Gastroesophageal sphincter (tissue), 3 donors: ENCODE data around the gene PDIK1L.

Source experiments
- EP300 ChIP-seq: sonication (generic); formaldehyde crosslinking; IDR thresholded peaks from one replicate; pipeline ENCODE4 v1.6.1; 2017; ENCODE audit warnings: antibody characterized with exemption, mild to moderate bottlenecking
- POLR2A ChIP-seq, 2 donors: fragments of 450-650 bp; IDR thresholded peaks; one replicate each; pipeline ENCODE4 v1.6.1; 2017; ENCODE audit warnings: antibody characterized with exemption in 2 of 2, mild to moderate bottlenecking in 2 of 2, moderate library complexity in 1 of 2
- POLR2AphosphoS5 ChIP-seq: sonication (generic); formaldehyde crosslinking; IDR thresholded peaks from one replicate; pipeline ENCODE4 v1.6.1; 2017; ENCODE audit warnings: antibody characterized with exemption
- TF ChIP-seq, protein P1 (sequence below), 4 experiments: fragments of 200-600 bp in 2 of 4; fragments of 450-650 bp in 2 of 4; sonication (generic) in 1 of 4; IDR thresholded peaks; one replicate each; pipeline ENCODE4 v1.5.1; 2017 to 2019; ENCODE audit warnings: antibody characterized with exemption in 4 of 4, mild to moderate bottlenecking in 2 of 4, moderate library complexity in 2 of 4

DNA sequence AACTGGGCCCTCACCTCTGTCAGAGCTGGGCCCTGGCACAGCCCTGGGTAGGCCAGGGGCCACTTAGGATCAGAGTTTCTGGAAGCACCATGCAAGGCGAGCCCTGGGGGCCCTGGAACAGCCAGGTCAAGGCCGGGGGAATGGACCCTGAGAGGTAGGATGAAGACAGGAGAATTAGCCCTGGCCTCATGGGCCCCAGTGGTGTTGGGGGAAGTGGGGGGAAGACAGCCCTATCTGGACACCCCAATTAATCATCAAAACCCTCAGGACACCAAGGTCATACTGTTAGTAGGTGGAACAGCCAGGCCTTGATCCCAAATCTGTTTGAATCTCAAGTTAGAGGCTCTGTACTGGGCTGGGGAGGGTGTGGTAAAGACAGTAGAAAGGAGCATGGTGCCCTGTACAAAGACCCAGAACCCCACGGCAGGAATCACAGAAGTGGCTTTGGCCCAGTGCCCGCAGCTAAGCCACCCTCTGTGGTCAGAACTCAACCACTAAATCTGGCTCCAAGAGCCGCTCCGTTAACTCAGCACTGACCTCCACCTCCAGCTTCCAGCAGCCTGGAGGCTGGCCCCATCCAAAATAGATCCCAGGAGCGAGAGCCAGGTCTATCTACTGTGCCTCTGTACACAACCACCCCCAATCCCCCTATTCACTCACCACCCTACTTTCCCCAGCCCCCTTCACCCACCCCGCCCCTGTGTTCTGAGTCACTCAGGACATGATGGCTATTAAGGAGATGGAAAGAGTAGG is 30.2 kb upstream of the PDIK1L start:
- TF ChIP-seq POLR2A (IDR thresholded peaks at IDR 0.05): no peak
- TF ChIP-seq, protein P1, sequence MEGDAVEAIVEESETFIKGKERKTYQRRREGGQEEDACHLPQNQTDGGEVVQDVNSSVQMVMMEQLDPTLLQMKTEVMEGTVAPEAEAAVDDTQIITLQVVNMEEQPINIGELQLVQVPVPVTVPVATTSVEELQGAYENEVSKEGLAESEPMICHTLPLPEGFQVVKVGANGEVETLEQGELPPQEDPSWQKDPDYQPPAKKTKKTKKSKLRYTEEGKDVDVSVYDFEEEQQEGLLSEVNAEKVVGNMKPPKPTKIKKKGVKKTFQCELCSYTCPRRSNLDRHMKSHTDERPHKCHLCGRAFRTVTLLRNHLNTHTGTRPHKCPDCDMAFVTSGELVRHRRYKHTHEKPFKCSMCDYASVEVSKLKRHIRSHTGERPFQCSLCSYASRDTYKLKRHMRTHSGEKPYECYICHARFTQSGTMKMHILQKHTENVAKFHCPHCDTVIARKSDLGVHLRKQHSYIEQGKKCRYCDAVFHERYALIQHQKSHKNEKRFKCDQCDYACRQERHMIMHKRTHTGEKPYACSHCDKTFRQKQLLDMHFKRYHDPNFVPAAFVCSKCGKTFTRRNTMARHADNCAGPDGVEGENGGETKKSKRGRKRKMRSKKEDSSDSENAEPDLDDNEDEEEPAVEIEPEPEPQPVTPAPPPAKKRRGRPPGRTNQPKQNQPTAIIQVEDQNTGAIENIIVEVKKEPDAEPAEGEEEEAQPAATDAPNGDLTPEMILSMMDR (IDR thresholded peaks at IDR 0.05): no peak
- TF ChIP-seq EP300: no peak
- TF ChIP-seq POLR2AphosphoS5: no peak
